Activated CD4-positive, alpha-beta T cell treated with anti-CD3 and anti-CD28 coated beads for 4 hours (primary cell): Measurements from ENCODE around the gene CTNNA1.

Experiments used
- DNase-seq, 2 donors: peaks; one replicate each; pipeline ENCODE4 v3.0.0-alpha.2; 2020

The CTNNA1 gene

DNA sequence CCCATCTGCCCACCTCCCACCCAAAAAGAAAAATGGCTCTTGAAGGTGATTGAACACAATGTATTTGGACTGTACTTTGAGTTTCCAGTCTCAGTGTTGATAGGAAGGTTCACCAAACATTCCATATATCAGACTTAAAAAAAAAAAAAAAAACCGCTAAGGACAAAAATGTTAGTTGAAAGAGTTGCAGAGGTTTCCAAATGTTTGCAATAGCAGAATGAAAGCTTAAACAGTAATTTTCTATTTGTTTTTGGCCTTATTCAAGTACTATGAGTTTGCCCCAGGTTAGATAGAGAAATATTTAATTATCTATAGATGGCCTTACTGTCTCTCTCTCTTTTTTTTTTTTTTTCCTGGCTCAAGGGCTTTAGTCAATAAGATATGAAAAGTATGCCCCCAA, 115.8 kb downstream of the CTNNA1 start:
- DNase-seq: no peak

DNA sequence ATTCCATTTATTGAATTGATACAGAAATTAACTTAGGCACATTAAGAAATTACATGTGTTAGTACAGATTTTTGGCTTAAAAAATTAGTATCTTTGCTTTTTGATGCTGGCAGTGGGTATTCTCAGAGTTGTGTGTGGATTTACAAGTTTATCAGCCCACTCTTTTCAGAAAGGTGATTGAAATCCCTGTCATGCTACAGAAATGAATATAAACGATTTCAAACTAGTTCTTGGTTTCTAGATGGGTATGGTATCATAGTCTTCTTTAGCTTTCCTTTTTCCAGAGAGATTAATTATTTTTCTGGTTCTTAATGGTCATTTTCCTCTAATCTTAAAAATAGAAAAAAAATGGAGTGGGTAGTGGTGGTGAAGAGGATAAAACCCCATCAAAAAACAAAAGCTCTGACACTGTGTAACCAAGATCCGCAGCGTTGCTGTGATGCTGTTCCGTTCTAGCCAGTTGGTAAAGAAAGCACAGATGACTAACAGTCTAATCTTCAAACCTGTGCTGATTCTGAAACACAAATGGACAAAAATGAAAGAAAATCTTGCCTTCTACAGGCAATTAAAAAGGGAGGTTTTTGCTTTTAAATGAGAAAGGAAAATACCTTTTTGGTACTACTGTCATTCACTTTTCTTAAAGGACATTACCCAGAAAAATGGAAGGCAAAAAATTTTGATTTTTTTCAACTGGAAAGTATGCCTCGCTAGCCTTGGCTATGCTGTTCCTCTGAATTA, 116.7 kb downstream of the CTNNA1 start:
- no peak for DNase-seq

DNA sequence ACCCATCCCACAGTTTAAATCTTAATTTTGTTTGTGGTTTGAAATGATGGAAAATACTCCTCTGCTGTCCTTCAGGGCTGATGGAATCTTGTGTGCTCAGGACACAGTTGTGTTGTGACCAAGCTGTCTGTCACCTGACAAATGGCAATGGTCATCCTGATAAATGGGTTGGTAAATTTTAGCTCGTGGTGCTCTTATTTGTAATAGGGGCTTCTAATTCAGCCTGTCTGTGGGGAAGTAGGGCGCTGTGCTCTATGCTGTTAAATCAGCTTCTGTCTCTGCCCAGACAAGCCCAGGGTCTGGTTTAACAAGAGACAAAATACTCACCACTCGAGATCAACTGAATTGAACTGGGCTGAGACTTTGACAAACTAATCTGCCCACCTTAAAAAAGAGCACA, 117.4 kb downstream of the CTNNA1 start:
- DNase-seq: no peak

DNA sequence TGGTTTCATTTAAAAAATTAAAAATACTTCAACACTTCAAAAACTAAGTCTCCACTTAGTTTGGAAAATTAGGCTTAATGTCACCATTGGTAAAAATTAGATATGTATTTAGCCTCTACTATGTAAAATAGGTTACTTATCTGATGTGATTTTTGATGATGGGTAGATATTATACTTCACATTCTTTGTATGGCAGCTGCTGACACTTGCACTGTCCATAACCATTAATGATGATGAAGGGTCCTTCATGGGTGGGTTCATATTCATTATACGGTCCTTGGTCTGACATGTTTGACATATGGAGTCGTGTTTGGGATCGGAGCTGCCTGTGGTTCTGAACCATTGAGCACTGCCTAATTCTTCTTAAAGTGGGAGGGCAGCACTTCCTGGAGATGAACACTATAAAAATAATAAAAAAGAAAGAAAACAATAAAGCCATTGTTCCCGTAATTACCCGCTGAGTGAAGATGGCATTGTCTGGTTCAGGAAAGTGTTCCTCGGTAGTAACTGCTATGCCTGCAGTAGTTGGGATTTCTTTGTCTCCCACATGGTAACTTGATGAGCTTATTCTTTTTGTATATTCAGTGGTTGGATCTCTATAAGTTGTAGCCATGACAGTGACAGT, 119.7 kb downstream of the CTNNA1 start:
- DNase-seq: no peak

DNA sequence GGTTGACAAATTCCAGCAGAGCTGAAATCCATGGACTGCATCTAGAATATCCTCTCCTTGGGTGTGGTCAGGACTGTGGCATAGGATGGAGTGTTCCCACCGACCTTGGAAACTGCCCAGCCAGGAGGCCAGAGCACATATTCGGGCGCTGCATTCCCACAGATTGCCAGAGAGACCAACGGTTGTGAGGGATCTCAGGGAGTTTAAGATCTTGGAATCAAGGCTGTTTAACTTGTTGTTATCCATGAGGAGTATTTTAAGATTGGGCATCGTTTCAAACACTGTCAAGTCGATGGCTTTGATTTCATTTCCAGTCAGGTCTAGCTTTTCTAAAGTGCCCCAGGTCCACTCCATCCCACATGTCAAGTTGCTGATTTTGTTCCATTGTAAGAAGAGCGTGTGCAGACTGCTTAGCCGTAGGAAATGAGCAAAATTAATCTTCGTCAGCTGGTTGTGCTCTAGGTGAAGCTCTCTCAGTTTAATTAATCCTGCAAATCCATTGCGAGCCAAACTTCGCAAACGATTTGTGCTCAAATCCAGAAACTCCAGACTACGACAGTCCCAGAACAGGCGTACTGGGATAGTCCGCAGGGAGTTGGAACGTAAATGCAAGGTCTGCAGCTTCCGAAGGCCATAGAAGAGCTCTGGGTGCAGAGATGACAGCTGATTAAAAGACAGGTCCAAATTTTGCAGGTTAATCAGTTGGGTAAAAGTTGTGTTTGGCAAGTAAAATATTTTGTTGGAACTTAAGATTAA, 120.4 kb downstream of the CTNNA1 start:
- no peak for DNase-seq

DNA sequence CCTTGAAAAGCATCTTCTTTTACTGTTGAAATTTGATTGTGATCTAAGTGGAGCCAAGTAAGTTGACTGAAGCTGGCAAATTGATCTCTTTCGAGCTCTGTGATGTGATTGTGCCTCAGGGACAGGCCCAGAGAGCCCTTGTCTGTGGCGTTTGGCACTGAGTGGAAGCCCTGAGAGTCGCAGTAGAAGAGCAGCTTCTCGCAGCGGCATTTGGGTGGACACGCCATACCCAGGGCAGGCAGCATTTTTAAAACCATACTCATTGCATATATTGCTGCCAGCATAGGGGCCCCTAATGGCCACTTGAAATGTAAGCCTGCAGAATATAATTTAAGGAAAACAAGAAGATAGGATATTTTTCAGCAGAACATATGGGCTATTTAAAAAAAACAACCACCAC, 121.0 kb downstream of the CTNNA1 start:
- DNase-seq: no peak

DNA sequence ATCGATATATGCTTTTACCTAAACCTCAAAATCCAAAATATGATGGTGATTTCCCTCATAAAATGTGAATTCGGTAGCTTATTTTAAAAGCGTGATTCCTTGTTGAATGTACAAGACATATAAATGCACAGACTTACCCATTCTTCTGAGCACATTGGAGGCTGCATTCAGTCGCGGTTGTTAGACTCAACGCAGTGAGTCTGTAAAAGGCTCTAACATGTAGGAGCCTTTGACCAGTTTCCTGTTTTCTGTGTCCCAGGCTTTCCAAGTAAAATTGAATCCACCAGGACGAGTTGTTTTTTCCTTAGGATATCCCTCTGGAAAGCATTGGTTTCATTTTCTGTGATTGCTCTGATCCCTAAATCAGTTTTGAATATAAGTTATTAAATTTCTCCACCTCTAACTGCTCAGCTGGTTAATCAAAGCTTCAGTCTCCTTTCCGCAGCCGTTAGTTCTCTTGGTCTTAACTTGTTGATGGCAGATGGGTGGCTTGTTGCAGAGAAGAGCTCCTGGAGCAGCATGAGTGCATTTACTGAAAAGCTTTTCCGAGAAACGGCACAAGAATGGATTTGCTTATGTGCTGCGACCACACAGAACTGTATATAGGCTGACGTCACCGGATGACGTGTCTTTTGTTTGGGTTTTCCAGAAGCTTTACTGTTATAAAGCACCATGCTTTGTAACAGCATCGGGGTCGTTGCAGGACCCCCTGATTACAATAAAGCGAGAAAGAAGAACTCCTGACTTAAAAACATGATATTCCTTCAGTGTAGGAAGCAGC, 121.7 kb downstream of the CTNNA1 start, which contains the start of gene LRRTM2:
TSS of gene LRRTM2 (minus strand) at position 565 of the 781 bp plus-strand sequence. CDS start at position 141, 424 bp downstream.
- DNase-seq: no peak

DNA sequence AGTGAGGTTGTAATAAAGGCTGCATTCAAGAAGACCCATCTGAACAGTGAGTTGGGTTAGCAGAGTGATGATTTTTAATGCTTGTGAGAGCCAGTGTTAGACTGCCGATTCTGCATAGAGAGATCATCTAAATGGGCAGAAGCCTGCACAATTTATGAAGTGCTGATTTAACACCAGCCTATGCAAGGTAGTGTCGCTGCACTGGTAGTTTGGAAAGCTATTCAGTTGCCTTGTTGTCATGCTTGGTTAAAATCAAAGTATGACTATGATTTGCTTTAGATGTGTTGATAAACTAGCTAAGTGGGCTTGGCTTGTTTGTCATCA, 122.3 kb downstream of the CTNNA1 start:
- no peak for DNase-seq

DNA sequence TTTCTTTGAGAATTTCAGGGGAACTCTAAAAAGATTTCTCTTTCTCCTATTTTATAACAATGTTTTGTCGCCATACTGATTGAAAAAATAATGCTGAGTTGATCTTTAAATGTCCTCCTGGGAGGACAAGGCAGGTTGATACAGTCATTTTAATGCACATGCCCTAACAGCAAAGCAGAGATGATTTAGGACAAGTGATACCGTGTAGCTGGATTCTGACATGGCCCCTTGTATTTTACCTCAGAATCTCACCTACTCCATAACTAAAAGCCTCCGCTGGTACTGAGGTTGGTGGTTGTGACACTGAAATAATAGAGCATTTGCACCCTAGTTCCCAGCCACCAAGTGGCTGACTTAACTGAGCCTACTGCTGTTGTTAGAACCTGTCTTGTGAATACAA, 122.7 kb downstream of the CTNNA1 start:
- no peak for DNase-seq

DNA sequence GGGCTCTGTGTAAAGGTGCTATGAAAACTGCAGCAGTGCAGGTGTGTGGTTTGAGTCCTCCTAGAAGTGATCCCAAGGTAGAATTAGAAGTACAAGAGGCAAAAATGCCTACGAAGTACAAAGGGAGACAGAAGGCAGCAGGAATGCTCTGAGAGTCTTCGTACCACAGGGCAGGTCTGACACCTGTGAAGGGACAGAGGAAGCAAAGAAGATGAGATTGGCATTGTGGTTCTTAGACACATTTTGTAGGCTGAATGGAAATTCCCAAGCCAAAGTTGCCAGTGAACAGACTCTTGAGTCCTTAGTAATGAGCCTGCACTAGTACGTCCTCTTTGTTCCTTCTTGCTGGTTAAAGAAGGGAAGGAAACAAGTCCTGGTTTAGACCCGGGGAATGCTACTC, 123.6 kb downstream of the CTNNA1 start:
- no peak for DNase-seq

DNA sequence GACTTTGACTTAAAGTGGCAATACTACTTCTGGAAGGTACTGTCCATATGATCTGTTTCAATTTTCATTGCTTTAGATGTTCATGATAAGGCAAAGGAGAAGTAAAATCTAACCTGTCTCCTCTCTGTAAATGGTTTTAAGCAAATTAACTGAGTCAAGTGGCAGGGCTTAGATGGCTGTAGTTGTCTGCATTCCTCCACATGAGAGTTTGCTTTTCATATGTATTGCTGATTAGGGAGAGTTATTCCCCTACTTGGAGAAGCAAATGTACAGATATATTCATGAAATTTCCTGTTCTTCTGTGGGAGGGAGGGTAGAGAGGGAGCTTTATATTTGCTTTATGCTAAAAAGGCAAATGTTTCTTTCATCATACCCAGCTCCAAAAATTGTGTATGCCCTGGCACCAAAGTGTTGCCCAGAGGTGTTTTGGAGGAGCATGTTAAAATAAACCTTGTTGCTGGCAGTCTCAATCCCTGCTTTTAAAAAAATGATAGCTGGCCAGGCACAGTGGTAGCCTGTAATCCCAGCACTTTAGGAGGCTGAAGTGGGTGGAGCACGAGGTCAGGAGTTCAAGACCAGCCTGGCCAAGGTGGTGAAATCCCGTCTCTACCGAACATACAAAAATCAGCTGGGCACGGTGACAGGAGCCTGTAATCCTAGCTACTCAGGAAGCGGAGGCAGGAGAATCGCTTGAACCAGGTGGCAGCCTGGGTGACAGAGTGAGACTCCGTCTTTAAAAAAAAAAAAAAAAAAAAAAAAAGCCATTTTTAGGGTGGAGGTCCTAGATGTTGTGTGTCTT, 125.4 kb downstream of the CTNNA1 start:
- DNase-seq: no peak

DNA sequence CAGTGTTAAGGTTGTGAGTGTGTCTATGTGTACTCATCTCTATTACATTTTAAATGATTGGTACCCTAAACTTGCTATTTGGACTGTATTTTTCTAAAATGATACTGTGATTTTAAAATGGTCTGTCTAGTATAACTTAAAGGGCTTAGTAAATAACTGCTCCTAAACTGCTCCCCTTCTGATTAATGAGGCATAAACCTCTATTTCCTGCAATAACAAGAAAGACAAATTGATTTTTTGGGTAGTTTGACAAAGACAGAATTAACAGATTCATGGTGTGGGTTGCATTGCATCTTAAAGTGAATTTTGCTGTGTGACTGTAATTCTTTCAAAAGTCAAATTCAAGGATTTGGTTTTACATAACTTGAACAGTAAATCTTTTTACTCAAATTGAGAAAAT, 130.0 kb downstream of the CTNNA1 start:
- DNase-seq: no peak

DNA sequence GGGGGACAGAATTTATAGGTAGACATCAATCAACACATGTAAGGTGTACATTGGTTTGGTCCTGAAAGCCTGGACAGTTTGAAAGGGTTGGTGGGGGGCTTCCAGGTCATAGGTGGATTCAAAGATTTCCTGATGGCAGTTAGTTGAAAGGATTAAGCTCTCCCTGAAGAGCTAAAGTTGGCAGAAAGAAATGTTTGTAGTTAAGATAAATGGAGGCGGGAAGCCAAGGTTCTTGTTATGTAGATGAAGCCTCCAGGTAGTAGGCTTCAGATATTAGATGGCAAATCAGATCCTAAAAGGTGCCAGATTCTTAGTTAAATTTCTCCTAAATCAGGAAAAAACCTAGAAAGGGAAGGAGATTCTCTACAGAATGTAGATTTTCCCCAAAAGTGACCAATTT, 130.9 kb downstream of the CTNNA1 start:
- DNase-seq: no peak

DNA sequence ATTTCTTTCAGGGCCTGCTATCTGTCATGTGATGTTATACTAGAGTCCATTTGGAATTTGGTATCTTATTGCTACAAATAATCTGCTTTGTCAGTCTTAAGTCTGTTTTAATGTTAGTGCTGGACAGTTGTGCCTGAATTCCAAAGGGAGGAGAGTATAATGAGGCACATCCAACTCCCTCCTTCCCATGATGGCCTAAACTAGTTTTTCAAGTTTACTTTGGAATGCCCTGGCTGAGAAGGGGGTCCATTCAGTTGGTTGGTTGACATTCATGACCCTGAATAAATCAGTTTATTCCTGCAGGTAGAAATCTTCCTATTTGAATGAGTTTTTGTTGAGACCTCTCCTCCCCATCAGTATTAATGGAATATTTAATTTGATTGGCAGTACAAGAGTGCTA, 131.3 kb downstream of the CTNNA1 start:
- DNase-seq: no peak

DNA sequence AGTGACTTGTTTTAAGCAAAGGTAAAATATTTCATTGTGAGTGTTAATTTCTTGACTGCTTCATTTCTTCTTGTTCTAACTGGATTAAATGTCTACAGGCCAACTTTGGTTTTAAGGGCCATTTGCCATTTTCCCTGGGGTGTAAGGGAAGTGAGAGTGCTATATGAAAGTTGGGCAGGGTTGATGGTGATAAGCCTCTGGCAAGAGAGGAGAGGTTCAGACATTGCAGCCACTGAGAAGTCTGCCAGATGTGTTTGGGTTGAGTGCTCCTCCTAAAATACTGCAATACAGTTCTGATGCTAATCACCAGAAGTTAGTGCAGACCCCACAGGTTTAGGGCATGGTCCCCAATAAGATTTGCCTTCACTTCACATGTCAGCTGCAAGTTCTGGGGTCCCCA, 136.8 kb downstream of the CTNNA1 start:
- DNase-seq: no peak

DNA sequence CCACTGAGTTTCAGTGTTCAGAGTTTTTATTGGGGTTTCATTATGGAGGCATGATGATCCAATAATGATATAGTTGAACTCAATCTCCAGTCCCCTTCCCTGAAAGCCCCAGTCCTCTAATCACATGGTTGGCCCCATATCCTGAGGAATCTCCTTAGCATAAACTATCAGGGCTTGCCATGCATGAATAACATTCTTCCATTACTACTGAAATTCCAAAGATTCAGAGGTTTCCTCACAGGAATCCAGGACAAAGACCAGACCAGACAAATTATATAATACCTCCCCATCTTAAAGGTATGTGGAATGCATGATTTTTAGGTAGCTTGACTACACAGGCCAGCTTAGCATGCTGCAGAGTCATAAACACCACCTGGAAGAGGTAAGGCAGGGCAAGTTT, 137.4 kb downstream of the CTNNA1 start:
- DNase-seq: no peak

DNA sequence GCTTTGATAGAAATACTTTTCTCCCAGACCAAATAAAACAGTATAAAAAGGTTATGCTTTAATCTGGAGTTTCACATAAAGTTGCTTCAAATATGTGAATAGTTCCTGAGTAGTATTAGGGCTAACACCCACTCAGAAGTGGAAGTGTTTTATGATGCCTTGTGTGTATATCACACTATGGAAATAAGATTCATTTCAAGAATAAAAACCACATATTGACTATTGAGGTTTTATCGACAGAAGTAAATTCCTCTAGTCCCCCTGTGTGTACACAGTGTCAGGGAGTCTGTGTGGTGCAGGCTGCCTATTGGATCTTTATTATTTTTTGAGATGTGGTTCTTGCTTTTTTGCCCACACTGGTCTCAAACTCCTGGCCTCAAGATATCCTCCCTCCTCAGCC, 142.7 kb downstream of the CTNNA1 start:
- no peak for DNase-seq

DNA sequence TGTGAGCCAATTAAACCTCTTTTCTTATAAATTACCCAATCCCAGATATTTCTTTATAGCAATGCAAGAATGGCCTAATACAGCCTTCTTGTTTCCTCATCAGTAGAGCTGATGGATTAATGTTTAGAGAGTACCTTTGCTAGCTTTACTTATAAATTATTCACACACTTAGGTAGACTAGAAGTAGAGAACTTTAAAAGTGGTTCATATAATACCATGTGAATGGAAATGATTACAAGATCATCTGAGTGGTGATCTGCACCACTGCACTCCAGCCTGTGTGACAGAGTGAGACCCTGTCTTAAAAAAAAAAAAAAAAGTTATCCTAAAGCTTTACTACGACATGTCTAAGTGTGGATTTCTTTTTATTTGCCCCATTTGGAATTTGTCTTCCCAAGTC, 145.1 kb downstream of the CTNNA1 start:
- no peak for DNase-seq

DNA sequence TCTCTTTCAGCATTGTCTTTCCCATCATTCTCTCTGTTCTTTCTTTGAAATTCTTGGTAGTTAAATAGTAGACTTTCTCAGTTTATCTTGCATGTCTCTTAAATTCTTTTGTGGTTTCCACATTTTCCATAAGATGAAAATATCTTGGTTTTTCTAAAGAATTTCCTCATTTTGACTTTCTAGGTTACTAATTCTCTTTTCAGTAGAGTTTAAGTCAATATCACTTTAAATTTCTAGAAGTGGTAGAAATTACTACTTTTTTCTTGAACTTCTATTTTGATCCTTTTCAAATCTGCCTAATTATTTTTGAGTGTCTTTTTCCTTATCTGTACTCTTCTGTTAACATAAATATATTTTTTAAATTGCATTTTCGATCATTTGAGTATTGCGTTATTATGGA, 145.5 kb downstream of the CTNNA1 start:
- no peak for DNase-seq

DNA sequence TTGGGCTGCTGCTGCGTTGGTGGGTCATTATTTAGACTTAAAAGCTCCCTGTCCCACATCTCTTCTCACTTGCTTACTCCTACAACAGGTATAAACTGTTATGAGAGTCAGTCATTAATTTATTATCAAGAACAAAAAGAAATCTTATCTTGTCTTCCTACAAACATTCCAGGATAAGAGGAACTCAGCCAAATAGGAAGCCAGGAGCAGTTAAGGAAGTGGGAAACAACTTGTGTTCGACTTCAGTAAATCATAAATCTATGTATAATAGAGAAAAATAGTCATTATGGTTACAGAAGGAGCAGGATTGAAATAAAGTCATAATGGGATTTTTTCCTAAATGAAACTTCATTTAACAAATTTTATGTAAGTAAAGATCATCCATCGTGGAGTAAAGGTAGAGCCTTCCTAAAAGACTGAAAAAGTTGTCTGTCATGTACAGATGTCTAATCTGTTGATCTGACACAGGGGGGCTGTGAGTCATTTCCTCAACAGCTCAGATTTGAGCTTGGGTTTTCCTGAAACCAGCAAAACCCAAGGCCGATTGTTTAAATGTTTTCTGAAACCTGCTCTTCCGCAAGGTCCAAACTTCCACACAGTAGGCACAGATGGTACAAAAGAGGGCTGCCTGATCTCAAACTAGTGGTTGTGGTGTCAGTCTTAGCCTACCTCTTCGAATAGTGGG, 147.2 kb downstream of the CTNNA1 start:
- DNase-seq: no peak

DNA sequence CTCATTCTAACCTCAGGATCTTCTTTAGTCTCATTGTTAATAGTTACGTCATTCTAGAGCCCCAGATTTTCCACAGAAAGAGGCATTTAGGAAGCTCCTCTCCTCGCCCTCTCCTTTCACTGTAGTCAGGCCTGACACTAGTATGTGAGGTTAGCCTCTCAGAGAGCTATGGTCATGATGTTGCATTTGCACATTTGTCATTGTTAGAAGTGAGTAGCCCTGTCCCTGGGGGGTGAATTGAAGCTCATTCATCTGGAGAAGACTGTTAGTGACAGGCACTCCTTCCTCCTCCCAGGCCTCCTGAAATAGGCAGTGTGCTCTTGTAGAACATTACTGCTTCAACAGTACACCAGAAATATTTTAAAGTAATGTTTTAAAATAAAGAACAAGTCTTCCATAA, 148.5 kb downstream of the CTNNA1 start:
- no peak for DNase-seq
